Tibial nerve (tissue), 4 donors: Measurements from ENCODE around the gene ZNF765. TPM values are rescaled to one million over a fixed set of nuclear protein-coding genes. Genes with fewer than 3 reads are reported as not detected.
"Not testable (repeated sequence)": the region's sequence is repeated elsewhere in the genome, so short reads cannot be mapped to it uniquely, and the experiment has no call there.

Experiments
- DNase-seq, 2 donors: peaks; one replicate each; pipeline ENCODE4 v3.0.0-alpha.2; 2019; ENCODE audit warnings: low spot score in 2 of 2
- H3K27ac ChIP-seq, 4 donors: fragments of 200-600 bp; sonication (generic) in 3 of 4; one replicate each; pipeline ENCODE4 v1.5.1; 2017 to 2019; ENCODE audit warnings: mild to moderate bottlenecking in 1 of 4
- H3K27me3 ChIP-seq, 2 donors: fragments of 200-600 bp; sonication (generic) in 1 of 2; one replicate each; pipeline versions ENCODE4 v1.5.1 to v1.6.0; 2017 to 2019
- H3K36me3 ChIP-seq, 3 donors: fragments of 200-600 bp; sonication (generic); one replicate each; pipeline ENCODE4 v1.5.1; 2018 to 2019
- H3K4me1 ChIP-seq, 4 donors: fragments of 200-600 bp; sonication (generic) in 3 of 4; one replicate each; pipeline ENCODE4 v1.5.1; 2017 to 2019
- H3K4me3 ChIP-seq, 4 donors: fragments of 200-600 bp; sonication (generic) in 3 of 4; one replicate each; pipeline ENCODE4 v1.5.1; 2017 to 2019; ENCODE audit warnings: mild to moderate bottlenecking in 1 of 4, moderate library complexity in 1 of 4
- H3K9me3 ChIP-seq, 4 donors: fragments of 200-600 bp; sonication (generic) in 3 of 4; one replicate each; pipeline ENCODE4 v1.5.1; 2017 to 2019
- CTCF ChIP-seq, 5 experiments: fragments of 200-600 bp in 3 of 5; fragments of 450-650 bp in 2 of 5; sonication (generic) in 3 of 5; IDR thresholded peaks; one replicate each; pipeline ENCODE4 v1.5.1; 2016 to 2019; ENCODE audit warnings: antibody characterized with exemption in 5 of 5, mild to moderate bottlenecking in 3 of 5, moderate library complexity in 2 of 5
- EP300 ChIP-seq, 2 donors: sonication (generic); formaldehyde crosslinking; IDR thresholded peaks; one replicate each; pipeline ENCODE4 v1.6.1; 2017; ENCODE audit warnings: antibody characterized with exemption in 2 of 2, mild to moderate bottlenecking in 1 of 2
- POLR2A ChIP-seq, 2 donors: fragments of 450-650 bp; IDR thresholded peaks; one replicate each; pipeline ENCODE4 v1.6.1; 2017; ENCODE audit warnings: antibody characterized with exemption in 2 of 2, mild to moderate bottlenecking in 2 of 2, moderate library complexity in 2 of 2
- WGBS, 2 donors: methylation state at CpG; one replicate each; pipeline ENCODE4 v1.1.5; 2018; 5-methylcytosine and 5-hydroxymethylcytosine counted together
- total RNA-seq, 4 donors: library from RNA; depleted of rRNA; stranded (reverse); fragments of >200 nt; gene quantifications; one replicate each; pipeline ENCODE4 v1.1.0, GENCODE V29; 2016

The ZNF765 gene
- total RNA-seq: 10 to 100 TPM in 3 of 4 donors, 1 to 10 TPM in 1; 7.2 to 16.5 (median 10.1) TPM

- Histone ChIP-seq H3K9me3 (peaks cover 0 to 3% (median 0%) of the 10 kb centered on the region in 4 donors), H3K27ac (peak within 1 kb of the TSS; percentile 49 to 84 (median 82)), H3K36me3 (peaks cover 0 to 25% (median 8%) of the 10 kb centered on the region in 3 donors), H3K4me3 (peak within 1 kb of the TSS; percentile 60 to 85 (median 75)), H3K4me1 (peaks cover 0 to 22% (median 10%) of the 10 kb centered on the region in 4 donors), H3K27me3 (no peaks in the 10 kb centered on the region)
- DNase-seq: peak; percentile 91 to 96
- 0 to 1% methylated on average over 41 to 58 of the region's 58 CpGs for WGBS, 2 donors
- peak; percentile 16 to 66 for TF ChIP-seq POLR2A (IDR thresholded peaks at IDR 0.05)
- TF ChIP-seq CTCF (IDR thresholded peaks at IDR 0.05): peak; percentile 52 to 77 (median 63)
- TF ChIP-seq EP300 (IDR thresholded peaks at IDR 0.05): peak in 1 of 2 donors; percentile 87
These were observed at the start of gene ZNF765 for GRCh38 chr19:53394974-53395839. Gene ZNF765, plus strand, starts transcription at chr19:53395149. Its CDS starts 2,867 bp downstream, at chr19:53398016.

DNA sequence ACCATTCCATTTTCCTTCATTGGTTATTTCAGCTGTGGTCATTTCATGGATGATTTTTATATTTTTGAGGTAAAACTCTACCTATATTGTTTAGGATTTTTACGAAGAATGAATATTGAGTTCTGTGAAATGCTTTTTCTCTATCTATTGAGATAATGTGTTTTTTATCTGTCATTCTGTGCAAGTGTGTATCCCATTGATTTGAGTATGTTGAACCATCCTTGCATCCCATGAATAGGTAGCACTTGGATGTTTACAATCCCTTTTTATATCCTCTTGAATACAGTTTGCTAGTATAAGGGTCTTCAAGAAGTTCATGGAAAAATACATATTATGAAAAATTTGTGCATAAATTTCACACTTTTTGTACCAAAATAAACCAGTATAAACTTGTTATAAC, 39.2 kb upstream of the ZNF765 start:
- Histone ChIP-seq H3K27me3 (no peaks in the 10 kb centered on the region), H3K9me3 (peaks cover 4 to 85% (median 39%) of the 10 kb centered on the region in 4 donors), H3K36me3 (peaks cover 8 to 54% (median 10%) of the 10 kb centered on the region in 3 donors), H3K4me3 (no peak overlapping the region), H3K4me1 (no peaks in the 10 kb centered on the region), H3K27ac (no peak overlapping the region)
- TF ChIP-seq CTCF (IDR thresholded peaks at IDR 0.05) (no peak), EP300 (IDR thresholded peaks at IDR 0.05) (no peak), POLR2A (IDR thresholded peaks at IDR 0.05) (no peak)
- WGBS, 2 donors: 95 to 98% methylated on average over 1 of the region's 1 CpG
- DNase-seq: no peak

GRCh38 chr19:53357821-53358581, 36.9 kb upstream of the ZNF765 start:
- 68 to 76% methylated on average over 33 to 35 of the region's 35 CpGs for WGBS, 2 donors
- Histone ChIP-seq H3K4me3 (no peak overlapping the region), H3K9me3 (peaks cover 0 to 63% (median 21%) of the 10 kb centered on the region in 4 donors)

GRCh38 chr19:53360056-53360455, 34.9 kb upstream of the ZNF765 start:
- H3K36me3 ChIP-seq: peaks cover 0 to 11% (median 0%) of the 10 kb centered on the region in 3 donors
- peaks cover 0 to 42% (median 11%) of the 10 kb centered on the region in 4 donors for H3K9me3 ChIP-seq
- H3K4me3 ChIP-seq, DNase-seq, H3K27me3 ChIP-seq, H3K4me1 ChIP-seq, H3K27ac ChIP-seq: not testable (repeated sequence)
- 93 to 96% methylated on average over 10 of the region's 10 CpGs for WGBS, 2 donors

More at GRCh38 chr19:53357821-53358581, 36.9 kb upstream of the ZNF765 start:
- Histone ChIP-seq H3K4me1 (no peaks in the 10 kb centered on the region), H3K27me3 (no peaks in the 10 kb centered on the region), H3K36me3 (peaks cover 0 to 32% (median 0%) of the 10 kb centered on the region in 3 donors), H3K27ac (no peak overlapping the region)
- TF ChIP-seq CTCF (IDR thresholded peaks at IDR 0.05) (no peak), EP300 (IDR thresholded peaks at IDR 0.05) (no peak), POLR2A (IDR thresholded peaks at IDR 0.05) (no peak)
- DNase-seq: no peak

- peak in 1 of 2 donors; percentile 77 for TF ChIP-seq EP300 (IDR thresholded peaks at IDR 0.05)
- peak in 2 of 5 experiments; percentile 15 to 35 for TF ChIP-seq CTCF (IDR thresholded peaks at IDR 0.05)
- TF ChIP-seq POLR2A (IDR thresholded peaks at IDR 0.05): peak in 1 of 2 donors; percentile 40
- peak; percentile 74 to 82 for DNase-seq
- Histone ChIP-seq H3K4me1 (peaks cover 0 to 12% (median 3%) of the 10 kb centered on the region in 4 donors), H3K4me3 (peak within 1 kb of the TSS; percentile 57 to 86 (median 74)), H3K27me3 (no peaks in the 10 kb centered on the region), H3K27ac (peak within 1 kb of the TSS; percentile 42 to 82 (median 78)), H3K36me3 (peaks cover 0 to 2% (median 0%) of the 10 kb centered on the region in 3 donors), H3K9me3 (no peaks in the 10 kb centered on the region)
- WGBS, 2 donors: 1 to 2% methylated on average over 38 to 40 of the region's 45 CpGs
These were observed 29.6 kb upstream of the ZNF765 start, which contains the start of gene ZNF525 for GRCh38 chr19:53365134-53365898. Gene ZNF525, plus strand, starts transcription at chr19:53365705. Its CDS starts 6,577 bp downstream, at chr19:53372282.
